HG02571 (cell line): ENCODE data around the gene MPRIP.

Experiments
- ATAC-seq: cut with Tn5 transposase; IDR thresholded peaks from one replicate; pipeline ENCODE4 v1.9.1; 2021; ENCODE audit warnings: mild to moderate bottlenecking, moderate library complexity; ENCODE audit not compliant: unreplicated experiment

The MPRIP gene

GRCh38 chr17:17064322-17064721 is 22.1 kb downstream of the MPRIP start:
- ATAC-seq, result no peak

- no peak for ATAC-seq
Observed at GRCh38 chr17:17066021-17066420, 23.8 kb downstream of the MPRIP start.

GRCh38 chr17:17067257-17067656 is 25.0 kb downstream of the MPRIP start:
- no peak for ATAC-seq

- no peak for ATAC-seq
Observed at GRCh38 chr17:17069849-17070248, 27.6 kb downstream of the MPRIP start.

DNA sequence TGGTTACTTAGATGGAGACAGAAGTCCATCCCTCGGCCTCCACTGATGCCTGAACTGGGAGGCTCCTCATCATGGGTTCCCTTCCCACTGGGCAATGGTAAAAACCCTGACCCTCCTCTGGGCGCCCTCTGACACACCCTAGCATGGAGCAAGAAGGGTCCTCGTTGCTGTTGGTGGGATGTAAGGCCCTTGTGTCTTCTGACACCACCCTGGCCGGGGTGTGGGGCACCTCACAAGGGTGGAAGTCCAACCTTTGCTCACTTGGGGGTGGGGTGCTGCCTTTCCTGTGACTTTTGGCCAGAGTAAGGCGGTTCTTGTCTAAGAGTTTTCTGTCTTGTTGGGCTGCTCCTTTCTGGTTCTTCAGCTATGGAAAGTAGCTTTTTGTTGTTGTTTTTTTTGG is 28.7 kb downstream of the MPRIP start:
- no peak for ATAC-seq

GRCh38 chr17:17071531-17072360 is 29.5 kb downstream of the MPRIP start:
- ATAC-seq, result no peak

DNA sequence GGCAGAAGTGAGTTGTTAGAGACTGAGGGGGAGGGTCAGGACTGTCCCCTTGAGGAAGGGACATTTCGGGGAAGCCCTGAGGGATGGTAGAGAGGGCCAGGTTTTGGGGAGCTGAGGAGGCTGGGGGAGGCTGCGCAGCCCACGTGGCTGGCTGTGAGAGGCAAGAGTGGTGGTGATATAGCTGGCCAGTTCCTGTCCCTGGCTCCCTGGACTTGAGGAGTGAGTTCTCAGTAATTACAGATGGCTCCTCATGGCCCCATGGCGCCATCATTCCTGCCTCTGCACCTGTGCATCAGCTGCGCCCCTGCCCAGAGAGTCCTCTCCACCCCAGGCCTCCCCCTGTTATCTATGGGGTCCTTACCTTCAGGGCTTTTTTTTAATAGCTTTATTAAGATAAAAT is 30.3 kb downstream of the MPRIP start:
- no peak for ATAC-seq

- no peak for ATAC-seq
Observed at GRCh38 chr17:17073030-17073564, 30.8 kb downstream of the MPRIP start.

GRCh38 chr17:17073581-17074403 is 31.5 kb downstream of the MPRIP start:
- ATAC-seq, result no peak

GRCh38 chr17:17075125-17075781 is 33.0 kb downstream of the MPRIP start:
- no peak for ATAC-seq

GRCh38 chr17:17076066-17076465 is 33.8 kb downstream of the MPRIP start:
- no peak for ATAC-seq

- no peak for ATAC-seq
Observed at GRCh38 chr17:17077101-17077500, 34.8 kb downstream of the MPRIP start.

GRCh38 chr17:17077861-17078732 is 35.8 kb downstream of the MPRIP start:
- ATAC-seq, result no peak

GRCh38 chr17:17078832-17079231 is 36.6 kb downstream of the MPRIP start:
- no peak for ATAC-seq

GRCh38 chr17:17079336-17079735 is 37.1 kb downstream of the MPRIP start:
- no peak for ATAC-seq

DNA sequence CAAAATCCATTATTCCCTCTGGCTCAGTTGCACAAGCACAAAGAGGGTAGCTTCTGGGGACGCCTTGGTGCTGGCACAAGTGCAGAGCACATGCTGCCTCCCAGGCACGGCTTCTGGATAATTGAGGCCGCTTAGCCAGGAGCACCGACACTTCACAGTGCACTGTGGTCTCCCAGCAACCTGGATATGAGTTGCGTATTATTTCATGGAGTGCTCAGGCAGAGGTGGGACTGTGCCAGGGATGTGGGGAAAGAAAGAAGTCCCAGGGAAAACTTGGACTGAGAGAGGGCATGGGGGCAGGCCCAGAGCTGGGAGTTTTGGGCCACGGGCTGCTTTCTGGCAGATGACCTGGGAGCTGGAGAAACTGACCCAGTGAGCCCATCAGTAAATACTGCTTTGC is 37.5 kb downstream of the MPRIP start:
- no peak for ATAC-seq

DNA sequence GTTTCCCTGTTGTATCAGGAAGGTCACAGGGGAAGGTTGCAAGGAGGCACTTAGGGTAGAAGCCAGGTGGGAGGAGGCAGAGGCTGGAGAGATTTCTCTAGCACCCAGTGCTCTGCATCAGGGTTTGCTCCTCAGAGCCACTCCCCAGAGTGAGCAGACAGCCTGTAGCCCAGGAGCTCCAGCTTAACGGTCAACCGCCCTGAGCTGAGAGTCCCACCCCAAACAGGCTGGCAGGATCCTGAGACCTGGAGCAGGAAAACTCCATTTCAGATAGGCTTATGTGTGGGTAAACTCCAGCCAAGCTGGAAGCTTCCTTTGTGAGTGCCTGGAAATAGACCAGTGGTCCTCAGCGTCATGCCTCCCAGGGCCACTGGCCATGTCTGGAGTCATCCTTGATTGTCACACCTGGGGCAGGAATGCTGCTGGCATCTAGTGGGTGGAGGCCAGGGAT is 37.9 kb downstream of the MPRIP start:
- no peak for ATAC-seq

DNA sequence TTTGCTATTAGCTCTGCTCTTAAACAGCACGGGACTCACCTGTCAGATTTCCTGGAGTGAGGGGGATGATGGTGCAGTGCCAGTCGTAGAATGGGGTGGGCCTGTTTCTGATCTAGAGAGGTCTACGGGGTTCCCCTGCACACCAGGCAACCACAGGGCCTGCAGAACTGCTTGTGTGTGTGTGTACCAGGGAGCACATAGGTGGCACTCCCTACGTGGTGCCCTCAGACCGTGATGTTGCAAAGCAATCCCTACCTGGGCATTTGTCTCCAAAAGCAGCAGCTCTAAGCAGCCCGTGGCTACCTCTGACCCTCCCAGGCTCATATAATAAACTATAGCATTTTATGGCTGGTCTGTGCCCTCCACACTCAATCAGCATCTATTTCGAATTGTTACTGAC is 38.5 kb downstream of the MPRIP start:
- ATAC-seq, result no peak

- no peak for ATAC-seq
Observed at GRCh38 chr17:17081304-17081940, 39.2 kb downstream of the MPRIP start.

GRCh38 chr17:17082878-17083277 is 40.6 kb downstream of the MPRIP start:
- no peak for ATAC-seq
